ENCODE measurements around the gene POU2F3. TPM values are rescaled to one million over a fixed set of nuclear protein-coding genes. Genes with fewer than 3 reads are reported as not detected.

Gene POU2F3
- total and polyA plus RNA-seq, 11 donors: 0.15 TPM; not detected in 10

- no peak for TF ChIP-seq CTCF (IDR thresholded peaks at IDR 0.05)
- no peak for TF ChIP-seq POLR2A (IDR thresholded peaks at IDR 0.05)
- Histone ChIP-seq H3K4me3 (peak overlapping the region in 2 of 12 donors; percentile 2 to 12), H3K36me3 (peaks cover 0 to 25% (median 0%) of the 10 kb centered on the region in 9 donors), H3K27me3 (no peaks in the 10 kb centered on the region), H3K27ac (peak overlapping the region in 11 of 12 donors; percentile 10 to 77 (median 57)), H3K9me3 (no peaks in the 10 kb centered on the region), H3K4me1 (peaks cover 0 to 88% (median 55%) of the 10 kb centered on the region in 12 donors)
- intact Hi-C loops (cut with DNase I): loop anchor here in 2 of 10 donors (5.0 kb wide), 1 partner anchor 37 kb away; no protein-coding TSS in a partner anchor
- ATAC-seq: peak; percentile 35 to 72 (median 60)
- WGBS, 4 donors: 61 to 83% (median 66%) methylated on average over 10 to 13 of the region's 13 CpGs
- peak in 4 of 5 donors; percentile 39 to 75 (median 65) for DNase-seq
Measured at GRCh38 chr11:120219232-120219937, 20.6 kb upstream of the POU2F3 start.

- intact Hi-C loops (cut with DNase I): loop anchor here in 2 of 10 donors (5.0 kb wide), 1 partner anchor 38 kb away; no protein-coding TSS in a partner anchor
Measured at GRCh38 chr11:120219938-120220746, 19.8 kb upstream of the POU2F3 start.

GRCh38 chr11:120220747-120221037 is 19.2 kb upstream of the POU2F3 start:
- Histone ChIP-seq H3K36me3 (peaks cover 0 to 20% (median 0%) of the 10 kb centered on the region in 9 donors), H3K9me3 (no peaks in the 10 kb centered on the region), H3K4me1 (peaks cover 0 to 89% (median 61%) of the 10 kb centered on the region in 12 donors), H3K4me3 (no peak overlapping the region), H3K27ac (peak overlapping the region in 3 of 12 donors; percentile 23 to 66 (median 54)), H3K27me3 (no peaks in the 10 kb centered on the region)
- ATAC-seq (no peak), DNase-seq (peak in 1 of 5 donors; percentile 51)
- TF ChIP-seq CTCF (IDR thresholded peaks at IDR 0.05): no peak
- no peak for TF ChIP-seq POLR2A (IDR thresholded peaks at IDR 0.05)
- WGBS, 4 donors: 83 to 96% (median 94%) methylated on average over 3 to 4 of the region's 4 CpGs
- intact Hi-C loops (cut with DNase I): no loop called here

More at GRCh38 chr11:120219938-120220746, 19.8 kb upstream of the POU2F3 start:
- no peaks in the 10 kb centered on the region for H3K27me3 ChIP-seq
- peak overlapping the region in 8 of 12 donors; percentile 10 to 77 (median 58) for H3K27ac ChIP-seq
- H3K9me3 ChIP-seq: no peaks in the 10 kb centered on the region
- peaks cover 0 to 20% (median 0%) of the 10 kb centered on the region in 9 donors for H3K36me3 ChIP-seq
- no peak for ATAC-seq
- H3K4me1 ChIP-seq: peaks cover 0 to 89% (median 59%) of the 10 kb centered on the region in 12 donors
- peak in 1 of 5 donors; percentile 31 for DNase-seq
- no peak overlapping the region for H3K4me3 ChIP-seq
- 78 to 81% (median 79%) methylated on average over 6 to 9 of the region's 9 CpGs for WGBS, 4 donors
- TF ChIP-seq POLR2A (IDR thresholded peaks at IDR 0.05) (no peak), CTCF (IDR thresholded peaks at IDR 0.05) (no peak)

Measured in heart left ventricle (tissue), 16 donors.